Chondrocyte (in vitro differentiated cells): Measurements from ENCODE around the gene ZNF513. TPM values are rescaled to one million over a fixed set of nuclear protein-coding genes. Genes with fewer than 3 reads are reported as not detected.

Source experiments
- DNase-seq: peaks from one replicate; pipeline ENCODE4 v3.0.0; 2021; ENCODE audit warnings: mixed read lengths, low spot score
- H3K27ac Mint-ChIP-seq: one replicate; pipeline ENCODE4 v1.8.0; 2021; ENCODE audit warnings: mild to moderate bottlenecking, moderate library complexity, mixed read lengths; ENCODE audit not compliant: unreplicated experiment
- H3K27me3 Mint-ChIP-seq: 2 replicates; pipeline ENCODE4 v1.8.0; 2021; ENCODE audit warnings: low read depth, mixed read lengths
- H3K36me3 Mint-ChIP-seq: 2 replicates; pipeline ENCODE4 v1.8.0; 2021; ENCODE audit warnings: low read depth, mixed read lengths
- H3K4me1 Mint-ChIP-seq: 2 replicates; pipeline ENCODE4 v1.8.0; 2021; ENCODE audit warnings: low read depth, mild to moderate bottlenecking, mixed read lengths
- H3K4me3 Mint-ChIP-seq: one replicate; pipeline ENCODE4 v1.8.0; 2021; ENCODE audit warnings: mild to moderate bottlenecking, moderate library complexity, mixed read lengths; ENCODE audit not compliant: unreplicated experiment
- H3K9me3 Mint-ChIP-seq: 2 replicates; pipeline ENCODE4 v1.8.0; 2021; ENCODE audit warnings: low read depth, mixed read lengths
- CTCF ChIP-seq: fragments of 200-600 bp; sonication (generic); IDR thresholded peaks from 2 replicates; pipeline ENCODE4 v1.5.0; 2021; ENCODE audit warnings: antibody characterized with exemption, mild to moderate bottlenecking, moderate library complexity
- total RNA-seq: library from RNA; stranded (reverse); gene quantifications from 3 replicates; pipeline ENCODE4 v1.2.1, GENCODE V29; 2021

Gene ZNF513
- total RNA-seq, 1 donor from 2014 or later, result 15.3 TPM

- H3K27ac Mint-ChIP-seq, result no peak overlapping the region
Observed at GRCh38 chr2:27422958-27423357, 42.4 kb upstream of the ZNF513 start.

GRCh38 chr2:27421660-27422250 is 41.2 kb upstream of the ZNF513 start:
- Mint-ChIP-seq H3K4me1 (no peaks in the 10 kb centered on the region), H3K36me3 (no peaks in the 10 kb centered on the region), H3K9me3 (no peaks in the 10 kb centered on the region), H3K4me3 (no peak overlapping the region), H3K27ac (no peak overlapping the region), H3K27me3 (no peaks in the 10 kb centered on the region)
- TF ChIP-seq CTCF, result no peak
- DNase-seq, result no peak

More at GRCh38 chr2:27422958-27423357, 42.4 kb upstream of the ZNF513 start:
- TF ChIP-seq CTCF, result no peak
- H3K4me3 Mint-ChIP-seq, result no peak overlapping the region
- H3K9me3 Mint-ChIP-seq, result no peaks in the 10 kb centered on the region
- no peaks in the 10 kb centered on the region for H3K36me3 Mint-ChIP-seq
- H3K27me3 Mint-ChIP-seq, result no peaks in the 10 kb centered on the region
- peaks cover 6% of the 10 kb centered on the region for H3K4me1 Mint-ChIP-seq
- no peak for DNase-seq

- no peaks in the 10 kb centered on the region for H3K4me1 Mint-ChIP-seq
- no peaks in the 10 kb centered on the region for H3K36me3 Mint-ChIP-seq
- no peak overlapping the region for H3K4me3 Mint-ChIP-seq
- no peak for TF ChIP-seq CTCF
- no peak for DNase-seq
- H3K9me3 Mint-ChIP-seq, result no peaks in the 10 kb centered on the region
- no peaks in the 10 kb centered on the region for H3K27me3 Mint-ChIP-seq
- H3K27ac Mint-ChIP-seq, result no peak overlapping the region
Observed at GRCh38 chr2:27420996-27421395, 40.5 kb upstream of the ZNF513 start.

GRCh38 chr2:27416151-27416550 is 35.6 kb upstream of the ZNF513 start:
- Mint-ChIP-seq H3K27ac (no peak overlapping the region), H3K27me3 (no peaks in the 10 kb centered on the region), H3K4me3 (no peak overlapping the region), H3K4me1 (no peaks in the 10 kb centered on the region), H3K9me3 (no peaks in the 10 kb centered on the region), H3K36me3 (no peaks in the 10 kb centered on the region)
- DNase-seq, result no peak
- TF ChIP-seq CTCF, result no peak

GRCh38 chr2:27412419-27413152 is 32.1 kb upstream of the ZNF513 start:
- H3K4me3 Mint-ChIP-seq, result no peak overlapping the region
- no peak overlapping the region for H3K27ac Mint-ChIP-seq
- DNase-seq, result no peak
- no peak for TF ChIP-seq CTCF
- H3K4me1 Mint-ChIP-seq, result peaks cover 15% of the 10 kb centered on the region
- no peaks in the 10 kb centered on the region for H3K9me3 Mint-ChIP-seq
- H3K27me3 Mint-ChIP-seq, result no peaks in the 10 kb centered on the region
- H3K36me3 Mint-ChIP-seq, result no peaks in the 10 kb centered on the region
